ENCODE measurements around the gene SLC36A1. TPM values are rescaled to one million over a fixed set of nuclear protein-coding genes. Genes with fewer than 3 reads are reported as not detected.

Gene SLC36A1
- total RNA-seq, 2 experiments from 2014 or later, result 11.6 to 12.1 TPM

DNA sequence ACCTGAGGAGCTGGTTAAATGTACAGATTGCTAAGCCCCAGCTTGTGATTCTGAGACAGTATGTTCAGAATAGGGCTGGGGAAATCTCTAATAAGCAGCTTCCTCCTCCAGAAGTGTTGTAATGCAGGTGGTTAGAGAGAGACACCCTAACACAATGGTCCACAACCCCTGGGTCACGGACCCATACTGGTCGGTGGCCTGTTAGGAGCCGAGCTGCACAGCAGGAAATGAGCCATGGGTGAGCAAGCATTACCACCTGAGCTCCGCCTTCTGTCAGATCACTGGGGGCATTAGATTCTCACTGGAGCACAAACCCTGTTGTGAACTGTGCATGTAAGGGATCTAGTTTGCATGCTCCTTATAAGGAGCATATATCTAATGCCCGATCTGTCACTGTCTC is 61.8 kb downstream of the SLC36A1 start:
- H3K27ac ChIP-seq (ENCODE audit: low read depth, low read length, poor library complexity, severe bottlenecking), result no peak overlapping the region

DNA sequence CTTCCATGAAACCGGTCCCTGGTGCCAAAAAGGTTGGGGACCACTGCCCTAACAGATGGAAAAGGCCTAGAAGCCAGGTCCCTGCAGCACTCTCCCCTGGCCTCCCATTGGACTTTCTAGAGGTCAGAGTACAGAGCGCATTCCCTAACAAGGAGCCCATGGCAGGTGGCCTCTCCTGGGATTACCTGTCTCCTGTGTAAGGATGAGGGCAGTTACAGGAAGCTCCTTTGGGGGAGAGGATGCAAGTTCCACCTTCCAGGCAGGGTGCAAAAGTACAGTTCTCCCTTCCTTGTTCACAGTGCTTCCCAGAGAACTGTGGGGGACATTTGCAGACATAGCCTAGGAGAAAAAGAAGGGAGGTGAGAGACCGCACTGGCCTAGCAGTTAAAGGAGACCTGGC is 62.4 kb downstream of the SLC36A1 start:
- no TSS peak for BruUV-seq (replicated peaks)
- TF ChIP-seq, protein P1, sequence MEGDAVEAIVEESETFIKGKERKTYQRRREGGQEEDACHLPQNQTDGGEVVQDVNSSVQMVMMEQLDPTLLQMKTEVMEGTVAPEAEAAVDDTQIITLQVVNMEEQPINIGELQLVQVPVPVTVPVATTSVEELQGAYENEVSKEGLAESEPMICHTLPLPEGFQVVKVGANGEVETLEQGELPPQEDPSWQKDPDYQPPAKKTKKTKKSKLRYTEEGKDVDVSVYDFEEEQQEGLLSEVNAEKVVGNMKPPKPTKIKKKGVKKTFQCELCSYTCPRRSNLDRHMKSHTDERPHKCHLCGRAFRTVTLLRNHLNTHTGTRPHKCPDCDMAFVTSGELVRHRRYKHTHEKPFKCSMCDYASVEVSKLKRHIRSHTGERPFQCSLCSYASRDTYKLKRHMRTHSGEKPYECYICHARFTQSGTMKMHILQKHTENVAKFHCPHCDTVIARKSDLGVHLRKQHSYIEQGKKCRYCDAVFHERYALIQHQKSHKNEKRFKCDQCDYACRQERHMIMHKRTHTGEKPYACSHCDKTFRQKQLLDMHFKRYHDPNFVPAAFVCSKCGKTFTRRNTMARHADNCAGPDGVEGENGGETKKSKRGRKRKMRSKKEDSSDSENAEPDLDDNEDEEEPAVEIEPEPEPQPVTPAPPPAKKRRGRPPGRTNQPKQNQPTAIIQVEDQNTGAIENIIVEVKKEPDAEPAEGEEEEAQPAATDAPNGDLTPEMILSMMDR (conservative IDR thresholded peaks at IDR 0.05; ENCODE audit: low read length), result no peak
- no peak for TF ChIP-seq EZH2phosphoT487 (IDR thresholded peaks at IDR 0.05; ENCODE audit: borderline replicate concordance, low read depth, low read length)
- H3K4me1 ChIP-seq (ENCODE audit: insufficient read depth, low read length, poor library complexity, severe bottlenecking), result no peaks in the 10 kb centered on the region

More for the DNA sequence above, 61.8 kb downstream of the SLC36A1 start:
- no peak overlapping the region for H3K4me2 ChIP-seq (ENCODE audit: low read length)
- no peak overlapping the region for H2AFZ ChIP-seq (ENCODE audit: low read length)
- intact Hi-C loops (cut with micrococcal nuclease; ENCODE audit: unreplicated experiment), result no loop called here
- TF ChIP-seq, protein P1 (conservative IDR thresholded peaks at IDR 0.05; ENCODE audit: low read length), result no peak
- TF ChIP-seq EZH2phosphoT487 (IDR thresholded peaks at IDR 0.05; ENCODE audit: borderline replicate concordance, low read depth, low read length), result no peak
- no peaks in the 10 kb centered on the region for H3K4me1 ChIP-seq (ENCODE audit: insufficient read depth, low read length, poor library complexity, severe bottlenecking)
- CTCF ChIA-PET (ENCODE audit: unreplicated experiment), result no interaction called here
- BruUV-seq (replicated peaks), result no TSS peak
- no peaks in the 10 kb centered on the region for H3K9me3 ChIP-seq (ENCODE audit: low read length)
- no peak overlapping the region for H3K4me3 ChIP-seq (ENCODE audit: low read depth, low read length, poor library complexity, severe bottlenecking)
- H3K36me3 ChIP-seq (ENCODE audit: insufficient read depth, low read length), result no peaks in the 10 kb centered on the region
- no peak for DNase-seq (ENCODE audit: low spot score)
- POLR2A ChIA-PET, result interaction anchor here (1.8 kb wide), 1 partner anchor 11 kb away, joined by 4 read pairs; no protein-coding TSS in a partner anchor
- no peaks in the 10 kb centered on the region for H4K20me1 ChIP-seq (ENCODE audit: insufficient read depth, low read length)
- no peaks in the 10 kb centered on the region for H3K9me2 ChIP-seq (ENCODE audit: insufficient read depth, low read length)
- H3K79me2 ChIP-seq (ENCODE audit: insufficient read depth, low read depth, low read length), result no peaks in the 10 kb centered on the region

DNA sequence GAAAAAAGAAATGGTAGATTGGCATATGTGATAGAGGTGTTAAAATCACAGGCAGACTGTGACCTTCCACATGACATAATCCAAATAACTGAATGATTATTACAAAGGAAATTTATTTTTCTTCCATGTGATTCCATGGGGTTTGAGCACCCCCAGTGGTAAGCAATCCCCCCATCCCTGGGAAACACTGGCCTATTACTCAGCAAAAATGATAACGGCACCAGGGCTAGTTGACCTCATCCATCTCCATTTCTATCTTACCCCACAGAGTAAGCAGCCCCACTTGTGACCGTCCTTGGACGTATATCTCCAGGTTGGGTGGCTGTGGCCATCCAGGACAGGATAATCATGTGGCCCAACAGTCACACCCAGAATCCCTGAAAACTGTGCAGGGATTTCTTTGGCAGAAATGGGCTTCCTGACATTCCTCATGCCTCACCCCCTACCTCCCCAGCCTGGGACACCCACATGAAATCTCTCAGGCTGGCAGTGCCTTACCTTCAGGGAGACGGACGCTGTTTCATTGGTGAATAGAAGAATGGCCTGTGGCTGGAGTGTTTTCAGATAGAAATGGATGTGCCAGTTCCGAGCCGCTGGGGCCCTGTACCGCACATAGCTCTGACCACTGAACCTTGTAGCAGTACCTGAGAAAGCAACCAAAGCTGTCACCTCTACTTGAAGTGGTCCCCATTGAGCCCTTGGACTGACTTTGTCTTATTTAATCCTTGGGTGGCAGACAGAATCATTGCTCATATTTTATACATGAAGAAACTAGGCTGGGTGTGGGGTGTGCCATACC is 69.9 kb downstream of the SLC36A1 start:
- no peak for DNase-seq (ENCODE audit: low spot score)
- no TSS peak for BruUV-seq (replicated peaks)
- Histone ChIP-seq H3K79me2 (ENCODE audit: insufficient read depth, low read depth, low read length) (no peaks in the 10 kb centered on the region), H3K36me3 (ENCODE audit: insufficient read depth, low read length) (no peaks in the 10 kb centered on the region), H3K9me3 (ENCODE audit: low read length) (no peaks in the 10 kb centered on the region), H2AFZ (ENCODE audit: low read length) (no peak overlapping the region), H3K4me1 (ENCODE audit: insufficient read depth, low read length, poor library complexity, severe bottlenecking) (no peaks in the 10 kb centered on the region), H3K9me2 (ENCODE audit: insufficient read depth, low read length) (no peaks in the 10 kb centered on the region), H3K4me2 (ENCODE audit: low read length) (no peak overlapping the region), H3K4me3 (ENCODE audit: low read depth, low read length, poor library complexity, severe bottlenecking) (no peak overlapping the region), H4K20me1 (ENCODE audit: insufficient read depth, low read length) (no peaks in the 10 kb centered on the region), H3K27ac (ENCODE audit: low read depth, low read length, poor library complexity, severe bottlenecking) (no peak overlapping the region)
- POLR2A ChIA-PET, result no interaction called here
- TF ChIP-seq EZH2phosphoT487 (IDR thresholded peaks at IDR 0.05; ENCODE audit: borderline replicate concordance, low read depth, low read length), result no peak
- TF ChIP-seq, protein P1 (conservative IDR thresholded peaks at IDR 0.05; ENCODE audit: low read length), result no peak
- intact Hi-C loops (cut with micrococcal nuclease; ENCODE audit: unreplicated experiment), result no loop called here
- CTCF ChIA-PET (ENCODE audit: unreplicated experiment), result no interaction called here

More for the DNA sequence above, 62.4 kb downstream of the SLC36A1 start:
- H3K4me3 ChIP-seq (ENCODE audit: low read depth, low read length, poor library complexity, severe bottlenecking), result no peak overlapping the region
- no peak overlapping the region for H2AFZ ChIP-seq (ENCODE audit: low read length)
- intact Hi-C loops (cut with micrococcal nuclease; ENCODE audit: unreplicated experiment), result no loop called here
- H3K27ac ChIP-seq (ENCODE audit: low read depth, low read length, poor library complexity, severe bottlenecking), result no peak overlapping the region
- no peaks in the 10 kb centered on the region for H3K79me2 ChIP-seq (ENCODE audit: insufficient read depth, low read depth, low read length)
- H3K36me3 ChIP-seq (ENCODE audit: insufficient read depth, low read length), result no peaks in the 10 kb centered on the region
- H3K4me2 ChIP-seq (ENCODE audit: low read length), result no peak overlapping the region
- H4K20me1 ChIP-seq (ENCODE audit: insufficient read depth, low read length), result no peaks in the 10 kb centered on the region
- CTCF ChIA-PET (ENCODE audit: unreplicated experiment), result no interaction called here
- DNase-seq (ENCODE audit: low spot score), result no peak
- no peaks in the 10 kb centered on the region for H3K9me3 ChIP-seq (ENCODE audit: low read length)
- POLR2A ChIA-PET, result interaction anchor here (1.8 kb wide), 1 partner anchor 10 kb away, joined by 4 read pairs; no protein-coding TSS in a partner anchor
- no peaks in the 10 kb centered on the region for H3K9me2 ChIP-seq (ENCODE audit: insufficient read depth, low read length)
